K562 (cell line): Measurements from ENCODE around the gene PIK3AP1. TPM values are rescaled to one million over a fixed set of nuclear protein-coding genes. Genes with fewer than 3 reads are reported as not detected.
A peak's percentile ranks its signal among the peaks of the same experiment; 100 is the strongest.

Experiments used
- ATAC-seq: fragments of 200-7000 bp; cut with Tn5 transposase; 3 replicates; pipeline ENCODE4 v1.9.1; 2020; ENCODE audit warnings: moderate library complexity
- BruUV-seq: library from RNA; stranded (reverse); fragments of 400-500 nt; replicated peaks from 2 replicates; lab custom pipeline; 2021; lab: Mats Ljungman, UMichigan
- CTCF ChIA-PET: fragments of 300-600 bp; formaldehyde crosslinking; extraction: SDS; loops from one replicate; lab custom pipeline; 2021; ENCODE audit warnings: low intra/inter-chr PET ratio; lab: Yijun Ruan, JAX
- POLR2A ChIA-PET: fragments of 300-600, 350-650 bp; sonication (Branson Sonifier 250); formaldehyde crosslinking; extraction: SDS; loops from one replicate; lab custom pipeline; 2021; ENCODE audit warnings: antibody characterized with exemption, inconsistent platforms; lab: Yijun Ruan, JAX
- DNase-seq, 4 experiments: peaks; one replicate each; pipeline versions ENCODE4 v3.0.0 to v3.0.0-alpha.2; 2011 to 2018; ENCODE audit warnings: low spot score in 3 of 4, mixed read lengths in 3 of 4; ENCODE audit errors: extremely low read depth in 1 of 4
- FAIRE-seq: peaks from 2 replicates; lab custom pipeline; 2011; peaks lifted over from hg19 to GRCh38; lab: Jason Lieb, UNC
- H2AFZ ChIP-seq: 2 replicates; pipeline ENCODE4 v1.6.0; 2011; ENCODE audit warnings: low read depth, low read length, control low read depth, inconsistent platforms
- H3K27ac ChIP-seq: fragments of 200-600 bp; 3 replicates; pipeline ENCODE4 v1.8.0; 2011; ENCODE audit warnings: low read depth, mild to moderate bottlenecking, control low read depth, inconsistent platforms, low read length, moderate library complexity, mixed read lengths; ENCODE audit errors: extremely low read depth
- H3K27me3 ChIP-seq, 2 experiments: fragments of 300-600 bp in 1 of 2; 2 replicates in 1 of 2; 3 replicates in 1 of 2; pipeline versions ENCODE4 v1.6.0 to v1.8.0; 2011; ENCODE audit warnings: inconsistent platforms in 2 of 2, low read length in 2 of 2, mild to moderate bottlenecking in 1 of 2, mixed read lengths in 1 of 2, moderate library complexity in 1 of 2; ENCODE audit not compliant: control insufficient read depth in 2 of 2, insufficient read depth in 2 of 2
- H3K36me3 ChIP-seq: fragments of 300-600 bp; 3 replicates; pipeline ENCODE4 v1.8.0; 2011; ENCODE audit warnings: mild to moderate bottlenecking, low read length, inconsistent platforms; ENCODE audit not compliant: control insufficient read depth, insufficient read depth
- H3K4me1 ChIP-seq, 2 experiments: fragments of 200-600 bp in 1 of 2; replicated peaks in 1 of 2; 2 replicates in 1 of 2; 3 replicates in 1 of 2; pipeline versions ENCODE4 v1.5.1 to v1.8.0; 2011; ENCODE audit warnings: inconsistent platforms in 2 of 2, low read length in 2 of 2, mild to moderate bottlenecking in 1 of 2, mixed read lengths in 1 of 2, moderate library complexity in 1 of 2; ENCODE audit not compliant: control insufficient read depth in 2 of 2, insufficient read depth in 2 of 2
- H3K4me2 ChIP-seq: 2 replicates; pipeline ENCODE4 v1.6.1; 2011; ENCODE audit warnings: low read length, control low read depth, inconsistent platforms, mixed read lengths; ENCODE audit not compliant: insufficient read depth
- H3K4me3 ChIP-seq: fragments of 200-600 bp; sonication (generic), shearing (Covaris generic); 2 replicates; pipeline ENCODE4 v1.5.1; 2016; ENCODE audit warnings: control low read depth, inconsistent platforms
- H3K79me2 ChIP-seq: fragments of 200-600 bp; 3 replicates; pipeline ENCODE4 v1.8.0; 2011; ENCODE audit warnings: low read length, inconsistent platforms; ENCODE audit not compliant: control insufficient read depth, insufficient read depth
- H3K9ac ChIP-seq, 2 experiments: 2 replicates each; pipeline versions ENCODE4 v1.6.0 to v1.6.1; 2011; ENCODE audit warnings: low read depth in 2 of 2, low read length in 2 of 2, control low read depth in 1 of 2, inconsistent platforms in 1 of 2, mild to moderate bottlenecking in 1 of 2, mixed read lengths in 1 of 2; ENCODE audit not compliant: insufficient read depth in 1 of 2
- H3K9me1 ChIP-seq: one replicate; pipeline ENCODE4 v1.6.0; 2011; ENCODE audit warnings: inconsistent platforms, mild to moderate bottlenecking, low read length, moderate library complexity; ENCODE audit not compliant: control insufficient read depth, insufficient read depth
- H3K9me3 ChIP-seq: replicated peaks from 2 replicates; pipeline ENCODE4 v1.5.1; 2011; ENCODE audit warnings: low read depth, low read length, inconsistent platforms; ENCODE audit not compliant: control insufficient read depth, insufficient read depth
- H4K20me1 ChIP-seq: replicated peaks from 2 replicates; pipeline ENCODE4 v1.6.1; 2011; ENCODE audit warnings: low read length, inconsistent platforms, mixed read lengths; ENCODE audit not compliant: control insufficient read depth, insufficient read depth
- CBFA2T2 ChIP-seq: fragments of 450-650 bp; conservative IDR thresholded peaks from 2 replicates; pipeline ENCODE4 v1.6.1; 2017; ENCODE audit warnings: mild to moderate bottlenecking
- CBX5 ChIP-seq: IDR thresholded peaks from 2 replicates; pipeline ENCODE4 v1.6.1; 2014; ENCODE audit warnings: low read depth, borderline replicate concordance
- ERF ChIP-seq: fragments of 450-650 bp; formaldehyde crosslinking; IDR thresholded peaks from 2 replicates; pipeline ENCODE4 v1.4.0; 2020; ENCODE audit warnings: mild to moderate bottlenecking, mixed read lengths
- FOSL1 ChIP-seq: fragments of 200-800 bp; sonication (Bioruptor generic); conservative IDR thresholded peaks from 2 replicates; pipeline ENCODE4 v1.6.1; 2016; ENCODE audit warnings: missing genetic modification characterization, missing compliant biosample characterization
- HDAC1 ChIP-seq, 2 experiments: fragments of 450-650 bp; IDR thresholded peaks; 2 replicates each; pipeline ENCODE4 v1.6.1; 2016 to 2017; ENCODE audit warnings: inconsistent platforms in 1 of 2, mild to moderate bottlenecking in 1 of 2, moderate library complexity in 1 of 2
- HSF4 ChIP-seq: fragments of 250-450 bp; sonication (Bioruptor Pico); IDR thresholded peaks from 2 replicates; pipeline ENCODE4 v2.1.2; 2022; ENCODE audit warnings: mild to moderate bottlenecking, moderate library complexity, borderline replicate concordance
- KDM1A ChIP-seq, 2 experiments: fragments of 450-650 bp; IDR thresholded peaks; 2 replicates each; pipeline ENCODE4 v1.6.1; 2016; ENCODE audit warnings: mild to moderate bottlenecking in 2 of 2
- MEIS2 ChIP-seq: fragments of 450-650 bp; IDR thresholded peaks from 2 replicates; pipeline ENCODE4 v1.6.1; 2014; ENCODE audit warnings: mild to moderate bottlenecking; ENCODE audit not compliant: partially characterized antibody
- RCOR1 ChIP-seq, 2 experiments: IDR thresholded peaks; 2 replicates each; pipeline ENCODE4 v1.6.1; 2012; ENCODE audit warnings: low read depth in 2 of 2, low read length in 2 of 2, borderline replicate concordance in 1 of 2, improper control_type of control experiment in 1 of 2
- SPI1 ChIP-seq: IDR thresholded peaks from 2 replicates; pipeline ENCODE4 v1.6.1; 2011; ENCODE audit warnings: low read depth, low read length, control low read depth, borderline replicate concordance
- SREBF2 ChIP-seq: sonication (generic); formaldehyde crosslinking; IDR thresholded peaks from 2 replicates; pipeline ENCODE4 v1.4.0; 2020; ENCODE audit warnings: mild to moderate bottlenecking, missing genetic modification reagents
- TAL1 ChIP-seq: fragments of 450-650 bp; IDR thresholded peaks from 2 replicates; pipeline ENCODE4 v1.6.1; 2016; ENCODE audit warnings: mild to moderate bottlenecking
- TCF3 ChIP-seq: sonication (generic); formaldehyde crosslinking; IDR thresholded peaks from 2 replicates; pipeline ENCODE4 v1.4.0; 2020; ENCODE audit warnings: mild to moderate bottlenecking, missing genetic modification reagents
- USF1 ChIP-seq: sonication (generic); formaldehyde crosslinking; IDR thresholded peaks from 2 replicates; pipeline ENCODE4 v1.9.0; 2022; ENCODE audit warnings: mild to moderate bottlenecking, missing genetic modification reagents
- WGBS: fragments of 100-300 bp; shearing (Covaris generic); methylation state at CpG from one replicate; pipeline ENCODE4 v1.1.6; 2016; ENCODE audit warnings: low coverage, mixed read lengths; ENCODE audit not compliant: insufficient coverage; ENCODE audit errors: missing lambda C conversion rate; 5-methylcytosine and 5-hydroxymethylcytosine counted together
- in situ Hi-C: fragments of 300-500 bp; cut with MboI; formaldehyde crosslinking; loops from 4 replicates; pipeline ENCODE4 v1.15.0; 2018; ENCODE audit warnings: inconsistent platforms, mixed read lengths
- intact Hi-C: fragments of 100-400 bp; cut with micrococcal nuclease; formaldehyde crosslinking; loops from 2 replicates; pipeline ENCODE4 v1.14.2; 2022
- polyA plus RNA-seq, 8 experiments: library from polyadenylated mRNA; depleted of rRNA in 4 of 8; stranded (reverse) in 5 of 8; unstranded in 3 of 8; fragments of >200 nt; fragmentation: Nextera tagmentation in 2 of 8; fragmentation: Illumina TruSeq in 1 of 8; extraction: Ambion mirVana in 2 of 8; extraction: Trizol in 1 of 8; gene quantifications; 2 replicates each; pipeline versions ENCODE4 v1.2.1 to v1.2.3, GENCODE V29; 2011 to 2014; ENCODE audit warnings: inconsistent platforms in 1 of 8, missing spikeins in 1 of 8
- total RNA-seq, 7 experiments: library from RNA; depleted of rRNA in 6 of 7; stranded (reverse); fragments of >200 nt in 6 of 7; fragmentation: Illumina TruSeq in 2 of 7; extraction: Trizol in 2 of 7; gene quantifications; 2 replicates each; pipeline versions ENCODE4 v1.2.1 to v1.2.3, GENCODE V29; 2011 to 2021; ENCODE audit warnings: low replicate concordance in 1 of 7
- TF ChIP-seq, protein P1 (sequence below): fragments of 250-450 bp; sonication (Bioruptor Pico); IDR thresholded peaks from 2 replicates; pipeline ENCODE4 v1.8.0; 2022; ENCODE audit warnings: inconsistent platforms
- TF ChIP-seq, protein P2 (sequence below): fragments of 450-650 bp; formaldehyde crosslinking; IDR thresholded peaks from 2 replicates; pipeline ENCODE4 v1.4.0; 2022; ENCODE audit warnings: missing genetic modification characterization
- TF ChIP-seq, protein P3 (sequence below): sonication (generic); formaldehyde crosslinking; IDR thresholded peaks from 2 replicates; pipeline ENCODE4 v1.8.0; 2022; ENCODE audit warnings: mild to moderate bottlenecking, missing genetic modification reagents

PIK3AP1 gene
- total and polyA plus RNA-seq, 9 of the 15 experiments (the other 6 are each of a cell fraction or from before 2014, with no cell fraction given): 0.20 to 2.4 (median 1.4) TPM

- Histone ChIP-seq H3K36me3 (no peaks in the 10 kb centered on the region), H3K9ac (no peak overlapping the region), H3K27me3 (no peaks in the 10 kb centered on the region), H3K4me2 (no peak overlapping the region), H3K9me3 (no peaks in the 10 kb centered on the region), H3K4me1 (peaks cover 3 to 20% of the 10 kb centered on the region in 2 experiments; a peak in 4 of 5 replicates), H3K79me2 (no peaks in the 10 kb centered on the region), H3K9me1 (no peaks in the 10 kb centered on the region), H3K27ac (no peak overlapping the region), H2AFZ (no peak overlapping the region), H3K4me3 (no peak overlapping the region), H4K20me1 (no peaks in the 10 kb centered on the region)
- ATAC-seq: no peak
- BruUV-seq: no TSS peak
- CTCF ChIA-PET: no interaction called here
- POLR2A ChIA-PET: interaction anchor here (1.0 to 1.4 kb wide), 2 partner anchors 23 to 33 kb away, joined by 3 to 4 read pairs; no protein-coding TSS in a partner anchor
- no peak for FAIRE-seq
- DNase-seq: no peak
- in situ Hi-C loops: no loop called here
- WGBS: 28% methylated on average over 11 of the region's 11 CpGs
- intact Hi-C loops: no loop called here
- TF ChIP-seq, protein P1, sequence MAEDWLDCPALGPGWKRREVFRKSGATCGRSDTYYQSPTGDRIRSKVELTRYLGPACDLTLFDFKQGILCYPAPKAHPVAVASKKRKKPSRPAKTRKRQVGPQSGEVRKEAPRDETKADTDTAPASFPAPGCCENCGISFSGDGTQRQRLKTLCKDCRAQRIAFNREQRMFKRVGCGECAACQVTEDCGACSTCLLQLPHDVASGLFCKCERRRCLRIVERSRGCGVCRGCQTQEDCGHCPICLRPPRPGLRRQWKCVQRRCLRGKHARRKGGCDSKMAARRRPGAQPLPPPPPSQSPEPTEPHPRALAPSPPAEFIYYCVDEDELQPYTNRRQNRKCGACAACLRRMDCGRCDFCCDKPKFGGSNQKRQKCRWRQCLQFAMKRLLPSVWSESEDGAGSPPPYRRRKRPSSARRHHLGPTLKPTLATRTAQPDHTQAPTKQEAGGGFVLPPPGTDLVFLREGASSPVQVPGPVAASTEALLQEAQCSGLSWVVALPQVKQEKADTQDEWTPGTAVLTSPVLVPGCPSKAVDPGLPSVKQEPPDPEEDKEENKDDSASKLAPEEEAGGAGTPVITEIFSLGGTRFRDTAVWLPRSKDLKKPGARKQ (CRISPR knock-in tag): no peak
- TF ChIP-seq HSF4 (CRISPR knock-in tag) (no peak), USF1 (CRISPR knock-in tag) (no peak), CBFA2T2 (0 out of 2 replicates have a peak, but pooled peaks have one; percentile 8), SREBF2 (no peak), TCF3 (CRISPR knock-in tag) (peak; percentile 62), KDM1A (IDR thresholded peaks at IDR 0.05) (peak; percentile 81 to 82), SPI1 (peak; percentile 76; the same call in 1 of the 2 replicates), ERF (CRISPR knock-in tag) (no peak), RCOR1 (IDR thresholded peaks at IDR 0.05; ENCODE audit: borderline replicate concordance in 1 of 2, low read depth in 2 of 2, low read length in 2 of 2) (peak in 1 of 2 experiments; percentile 66; a peak in 1 of 4 replicates), CBX5 (no peak), FOSL1 (tag) (no peak), TAL1 (peak; percentile 16; the same call in 1 of the 2 replicates), MEIS2 (peak; percentile 91), HDAC1 (IDR thresholded peaks at IDR 0.05) (0 out of 4 replicates have a peak, but pooled peaks of 1 of the 2 experiments have one; percentile 41)
- TF ChIP-seq, protein P2, sequence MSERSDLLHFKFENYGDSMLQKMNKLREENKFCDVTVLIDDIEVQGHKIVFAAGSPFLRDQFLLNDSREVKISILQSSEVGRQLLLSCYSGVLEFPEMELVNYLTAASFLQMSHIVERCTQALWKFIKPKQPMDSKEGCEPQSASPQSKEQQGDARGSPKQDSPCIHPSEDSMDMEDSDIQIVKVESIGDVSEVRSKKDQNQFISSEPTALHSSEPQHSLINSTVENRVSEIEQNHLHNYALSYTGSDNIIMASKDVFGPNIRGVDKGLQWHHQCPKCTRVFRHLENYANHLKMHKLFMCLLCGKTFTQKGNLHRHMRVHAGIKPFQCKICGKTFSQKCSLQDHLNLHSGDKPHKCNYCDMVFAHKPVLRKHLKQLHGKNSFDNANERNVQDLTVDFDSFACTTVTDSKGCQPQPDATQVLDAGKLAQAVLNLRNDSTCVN: no peak
- TF ChIP-seq, protein P3, sequence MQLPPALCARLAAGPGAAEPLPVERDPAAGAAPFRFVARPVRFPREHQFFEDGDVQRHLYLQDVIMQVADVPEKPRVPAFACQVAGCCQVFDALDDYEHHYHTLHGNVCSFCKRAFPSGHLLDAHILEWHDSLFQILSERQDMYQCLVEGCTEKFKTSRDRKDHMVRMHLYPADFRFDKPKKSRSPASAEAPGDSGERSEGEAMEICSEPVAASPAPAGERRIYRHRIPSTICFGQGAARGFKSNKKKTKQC (CRISPR knock-in tag): no peak
Observed at GRCh38 chr10:96673318-96674099, 46.8 kb downstream of the PIK3AP1 start.
